Right lobe of liver (tissue), 4 donors: ENCODE measurements around the gene RIPK4.

ENCODE experiments used
- CTCF ChIP-seq, 4 donors: fragments of 200-600 bp in 3 of 4; fragments of 450-650 bp in 1 of 4; IDR thresholded peaks; one replicate each; pipeline versions ENCODE4 v1.5.1 to v1.8.0; 2016 to 2022; ENCODE audit warnings: antibody characterized with exemption in 4 of 4, mild to moderate bottlenecking in 2 of 4
- POLR2A ChIP-seq: fragments of 450-650 bp; IDR thresholded peaks from one replicate; pipeline ENCODE4 v1.6.1; 2017; ENCODE audit warnings: antibody characterized with exemption, mild to moderate bottlenecking
- donor health status: DM: no; HTN: no; CAD: no.
- donor health status: DM: no; HTN: no; CAD: no.
- donor health status: DM: no; HTN: yes; CAD: no.

GRCh38 chr21:41815652-41816582 lies 49.1 kb upstream of the RIPK4 start:
- TF ChIP-seq CTCF (IDR thresholded peaks at IDR 0.05) (no peak), POLR2A (no peak)
